ENCODE results near the gene SORL1.

Gene SORL1

DNA sequence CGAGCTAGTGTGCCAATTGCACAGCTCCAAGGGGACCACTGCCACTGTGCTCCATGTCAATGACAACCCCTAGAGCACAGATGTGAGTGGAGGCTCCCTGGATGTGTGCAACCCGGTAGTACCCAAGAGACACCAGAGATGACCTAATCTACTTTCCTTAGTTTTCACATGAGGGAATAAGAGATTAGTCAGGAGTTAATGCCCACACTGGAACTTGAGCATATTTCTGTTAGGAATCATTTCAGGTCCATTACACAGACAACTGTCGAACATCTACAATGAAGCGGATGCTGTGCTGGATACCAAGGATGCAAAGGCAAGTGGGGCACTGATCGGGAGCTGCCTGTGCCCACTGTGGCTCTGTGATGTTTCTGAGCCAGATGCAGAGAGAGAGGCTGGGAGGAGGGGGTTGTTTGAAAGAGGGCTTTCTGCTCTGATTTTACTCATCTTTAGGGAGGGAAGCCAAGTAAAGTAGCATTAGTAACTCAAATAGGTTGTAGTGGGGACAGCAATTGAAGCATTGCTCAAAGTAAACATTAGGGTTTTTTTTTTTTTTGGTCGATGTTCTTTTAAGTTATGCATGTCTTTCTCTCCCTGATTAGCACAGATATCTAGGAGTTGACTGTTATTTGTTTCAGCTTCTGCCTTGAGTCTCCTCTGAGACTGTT lies 83.1 kb downstream of the SORL1 start:
- DNase-seq (ENCODE audit: low spot score), result no peak

DNA sequence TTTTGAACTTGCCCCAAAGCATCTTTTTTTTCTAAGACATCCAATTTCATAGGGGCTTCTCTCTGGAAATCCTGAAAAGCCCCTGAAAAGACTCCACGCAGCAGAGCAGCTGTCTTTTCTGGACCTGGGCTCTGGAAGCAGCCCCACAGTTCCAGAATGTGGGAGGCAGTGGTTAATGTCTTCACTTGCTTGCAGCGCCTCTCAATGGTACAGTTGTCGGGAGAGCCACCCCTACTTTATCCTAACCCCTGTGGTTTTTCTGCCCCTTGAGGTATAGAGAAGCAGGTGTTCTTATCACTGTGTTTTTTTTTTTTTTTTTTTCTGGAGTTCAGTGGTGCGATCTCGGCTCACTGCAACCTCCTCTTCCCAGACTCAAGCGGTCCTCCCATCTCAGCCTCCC lies 84.0 kb downstream of the SORL1 start:
- no peak for DNase-seq (ENCODE audit: low spot score)

DNA sequence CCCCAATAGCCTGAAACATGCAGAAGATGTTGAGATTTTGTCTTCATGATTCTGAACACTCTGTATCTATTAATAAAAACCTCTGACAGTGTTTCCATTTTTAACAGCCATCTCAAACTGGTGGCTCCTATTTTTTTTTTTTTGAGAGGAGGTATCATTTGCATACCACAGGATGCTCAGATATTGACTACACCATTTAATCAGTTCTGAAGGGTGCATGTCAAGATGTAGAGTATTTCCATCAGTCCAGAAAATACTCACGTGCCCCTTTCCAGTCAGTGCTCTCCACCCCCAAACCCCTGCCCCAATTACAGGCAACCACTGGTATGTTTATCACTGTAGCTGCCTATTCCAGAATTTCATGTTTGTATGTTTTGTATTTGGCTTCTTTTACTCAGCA lies 85.9 kb downstream of the SORL1 start:
- DNase-seq (ENCODE audit: low spot score), result no peak

DNA sequence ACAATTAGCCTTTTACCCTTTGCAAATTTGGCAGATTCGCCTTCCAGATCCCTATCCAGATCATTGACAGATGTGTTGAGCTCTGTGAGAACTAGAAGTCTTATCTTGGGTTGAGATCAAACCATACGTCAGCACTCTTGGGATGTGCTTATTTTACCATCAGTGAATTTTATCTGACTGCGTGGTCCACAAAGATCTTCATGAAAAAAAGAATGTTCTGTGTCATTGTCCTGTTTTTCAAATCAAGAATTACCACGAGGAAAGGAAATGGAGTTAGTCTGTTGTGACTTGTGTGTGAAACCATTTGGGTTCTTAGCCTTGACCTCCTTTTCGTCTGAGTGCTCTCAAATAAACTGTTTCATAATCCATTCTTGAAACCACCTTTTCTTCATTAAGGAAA lies 86.9 kb downstream of the SORL1 start:
- DNase-seq (ENCODE audit: low spot score), result no peak

DNA sequence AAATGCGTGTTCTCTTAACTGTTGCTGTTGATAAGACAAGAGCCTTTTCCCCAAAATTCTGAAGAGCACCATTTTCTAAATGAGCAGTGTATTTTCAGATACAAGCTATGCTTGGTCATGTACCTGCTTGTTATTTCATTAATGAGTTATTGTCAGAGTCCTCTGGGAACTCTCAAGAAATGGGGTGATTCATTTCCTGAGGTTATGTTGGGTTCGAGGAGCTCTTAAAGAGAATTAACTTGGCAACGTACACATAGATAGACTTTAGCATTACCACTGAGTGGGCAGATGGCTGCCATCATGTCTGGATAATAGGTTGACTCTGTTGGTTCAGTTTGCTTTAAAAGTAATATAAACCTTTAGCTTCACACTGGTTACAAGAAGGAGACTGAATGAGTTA lies 88.5 kb downstream of the SORL1 start:
- no peak for DNase-seq (ENCODE audit: low spot score)

DNA sequence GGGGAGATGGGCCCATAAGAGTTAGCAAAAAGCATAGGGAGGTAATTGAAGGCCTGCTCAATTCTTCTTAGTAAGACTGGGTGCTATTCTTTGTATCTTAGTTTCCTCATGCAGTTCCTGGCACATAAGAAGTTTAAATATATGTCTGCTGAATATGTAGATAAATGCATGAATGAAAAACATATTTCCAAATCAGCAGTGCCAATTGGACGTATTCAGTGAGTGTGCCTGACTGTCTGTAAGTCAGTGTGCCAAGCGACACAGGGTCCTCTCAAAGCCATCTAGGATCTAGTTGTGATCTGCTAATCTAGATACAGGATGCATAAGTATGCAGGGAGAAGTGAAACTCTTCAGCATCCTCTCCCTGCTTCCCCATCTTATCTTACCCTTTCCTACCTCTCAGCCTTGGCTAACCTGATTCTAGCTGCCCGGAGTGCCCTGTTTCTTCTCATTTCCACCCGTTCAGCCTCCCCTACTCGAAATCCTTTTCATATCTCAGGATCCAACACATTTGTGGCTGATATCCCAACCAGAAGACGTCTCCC lies 91.8 kb downstream of the SORL1 start:
- no peak for DNase-seq (ENCODE audit: low spot score)

DNA sequence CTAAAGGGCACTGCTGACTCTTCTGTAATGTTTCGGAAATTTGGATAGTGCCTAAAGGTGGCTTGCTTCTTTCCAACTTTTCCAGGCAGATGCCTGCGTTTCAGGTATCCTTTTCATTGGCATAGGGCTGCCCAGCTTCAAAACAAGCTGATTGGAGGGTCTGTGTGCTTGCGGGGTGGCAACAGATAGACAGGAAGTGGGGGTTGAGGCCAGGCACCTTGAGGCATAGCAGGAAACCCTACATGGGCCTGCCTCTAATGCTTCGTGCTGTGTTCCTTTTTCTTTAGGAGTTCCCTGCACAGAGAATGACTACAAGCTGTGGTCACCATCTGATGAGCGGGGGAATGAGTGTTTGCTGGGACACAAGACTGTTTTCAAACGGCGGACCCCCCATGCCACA lies 92.8 kb downstream of the SORL1 start:
- DNase-seq (ENCODE audit: low spot score), result no peak

DNA sequence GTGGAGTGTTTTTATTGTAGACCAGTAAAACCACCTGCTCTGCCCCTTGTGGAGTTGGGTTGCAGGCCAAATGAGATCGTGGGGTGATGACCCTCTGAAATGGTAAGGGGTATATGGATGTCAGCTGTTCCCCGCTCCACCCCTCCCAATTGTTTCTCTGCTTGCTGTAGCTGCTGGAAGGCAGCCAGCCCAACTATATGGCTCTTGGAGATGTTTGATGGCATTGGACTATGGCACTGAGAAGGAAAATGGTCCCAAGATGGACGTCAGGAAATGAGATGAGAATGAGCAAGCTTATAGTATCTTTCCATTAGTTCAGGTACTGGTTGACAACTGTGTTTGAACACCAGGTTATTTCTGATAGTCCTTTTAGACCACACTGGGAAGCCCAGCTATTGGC lies 95.5 kb downstream of the SORL1 start:
- no peak for DNase-seq (ENCODE audit: low spot score)

DNA sequence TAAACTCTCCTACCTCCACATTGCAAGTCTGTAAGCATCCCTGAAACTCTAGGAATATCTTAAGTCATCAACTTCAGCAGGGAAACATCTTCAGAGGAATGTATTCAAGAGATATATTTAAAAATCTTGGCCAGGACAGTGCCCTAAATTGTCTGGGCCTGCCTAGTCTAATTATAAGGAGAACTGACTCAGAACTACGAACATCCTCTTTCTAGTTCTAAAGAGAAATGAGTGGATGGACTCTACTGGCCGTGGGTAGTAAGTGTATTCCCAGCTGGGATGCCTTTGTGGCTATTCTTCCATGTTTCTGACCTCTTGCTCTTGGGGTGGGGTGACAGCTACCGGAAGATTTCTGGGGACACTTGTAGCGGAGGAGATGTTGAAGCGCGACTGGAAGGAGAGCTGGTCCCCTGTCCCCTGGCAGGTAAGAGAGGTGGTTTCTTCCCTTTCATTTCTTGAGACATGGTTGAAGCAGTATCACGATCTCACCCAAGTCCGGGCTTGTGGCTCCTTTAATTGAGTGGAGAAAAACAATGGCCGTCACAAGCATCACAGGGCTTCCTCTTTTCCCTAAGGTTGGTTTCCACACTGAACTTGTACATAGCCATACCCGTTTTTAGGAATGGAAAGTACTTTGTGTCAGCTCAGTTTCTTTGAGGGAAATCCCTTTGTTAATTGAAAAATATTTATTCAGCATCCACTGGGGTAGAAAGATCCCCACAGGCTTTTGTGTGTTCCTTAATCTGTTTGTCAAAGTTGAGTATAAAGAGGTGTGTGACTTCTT lies 98.3 kb downstream of the SORL1 start:
- no peak for DNase-seq (ENCODE audit: low spot score)

DNA sequence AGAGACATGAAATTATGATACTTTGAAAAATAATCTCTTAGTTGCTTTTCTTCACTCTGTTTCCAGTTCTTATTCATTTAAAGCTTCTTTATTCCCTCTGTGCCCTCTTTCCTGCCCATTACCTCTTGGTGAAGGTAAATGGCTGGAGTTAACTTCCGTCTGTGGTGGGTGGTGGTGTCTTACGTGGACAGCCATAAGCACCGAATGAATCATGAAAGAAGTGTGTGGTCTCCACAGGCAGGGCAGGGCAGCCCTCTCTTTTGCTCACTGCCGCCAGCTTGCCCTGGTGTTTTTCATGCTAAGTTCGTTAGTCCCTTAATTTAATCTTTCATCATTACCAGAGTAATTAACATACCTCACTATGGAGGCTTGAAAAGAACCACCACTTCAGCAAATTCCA lies 99.3 kb downstream of the SORL1 start:
- no peak for DNase-seq (ENCODE audit: low spot score)

DNA sequence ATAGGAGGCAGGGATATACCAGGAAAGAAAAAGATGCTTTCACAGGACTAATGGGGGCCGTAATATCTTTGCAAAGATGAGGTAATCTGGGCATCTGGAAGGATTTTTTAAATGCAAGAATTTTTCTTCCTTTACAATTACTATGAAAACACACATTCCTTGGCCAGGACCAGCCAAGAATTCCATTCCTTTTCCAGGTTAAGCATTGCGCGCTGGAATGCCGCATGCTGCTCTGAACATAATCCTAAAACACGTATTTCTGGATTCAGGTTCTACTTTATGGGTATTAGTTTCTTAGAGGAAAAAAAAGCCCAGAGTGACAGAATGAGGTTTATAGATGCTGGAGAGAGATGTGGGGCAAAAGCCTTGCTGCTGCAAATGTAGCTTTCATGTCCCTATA lies 100.0 kb downstream of the SORL1 start:
- no peak for DNase-seq (ENCODE audit: low spot score)

DNA sequence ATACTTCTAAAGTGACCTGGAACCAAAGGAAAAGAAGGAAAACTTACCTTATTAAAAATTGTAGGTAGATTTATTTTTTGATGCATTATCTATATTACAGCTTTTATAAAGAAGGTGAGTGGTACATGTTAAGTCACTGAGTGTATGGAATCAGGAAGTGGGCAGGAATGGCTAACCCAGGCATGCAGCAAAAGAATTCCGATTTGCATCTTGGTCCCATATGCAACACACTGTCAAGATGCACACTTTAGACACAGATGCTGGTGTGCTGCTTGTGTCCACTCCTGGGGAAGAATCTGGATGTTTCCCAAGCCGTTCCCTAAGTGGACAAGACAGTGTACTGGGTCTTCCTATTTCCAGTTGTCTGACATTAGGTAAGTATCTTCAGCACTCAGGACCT lies 100.5 kb downstream of the SORL1 start:
- no peak for DNase-seq (ENCODE audit: low spot score)

DNA sequence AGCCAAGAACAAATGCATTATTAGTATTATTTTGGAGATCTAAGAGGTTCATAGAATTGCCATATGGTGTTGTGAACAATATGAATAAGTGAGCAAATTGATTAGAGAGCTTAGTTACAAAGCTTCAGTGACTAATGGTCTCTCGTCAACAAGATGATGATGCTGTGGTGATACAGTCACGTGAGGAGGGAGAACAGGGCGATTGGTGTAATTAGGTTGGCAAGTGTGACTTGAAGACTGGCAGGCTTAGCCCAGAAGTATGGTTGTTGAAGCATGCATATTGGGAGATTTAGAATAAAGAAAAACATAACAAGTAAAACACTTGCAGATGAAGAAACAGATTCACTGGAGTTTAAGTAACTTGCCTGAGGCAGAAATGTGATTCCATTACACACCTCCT lies 101.3 kb downstream of the SORL1 start:
- DNase-seq (ENCODE audit: low spot score), result no peak

DNA sequence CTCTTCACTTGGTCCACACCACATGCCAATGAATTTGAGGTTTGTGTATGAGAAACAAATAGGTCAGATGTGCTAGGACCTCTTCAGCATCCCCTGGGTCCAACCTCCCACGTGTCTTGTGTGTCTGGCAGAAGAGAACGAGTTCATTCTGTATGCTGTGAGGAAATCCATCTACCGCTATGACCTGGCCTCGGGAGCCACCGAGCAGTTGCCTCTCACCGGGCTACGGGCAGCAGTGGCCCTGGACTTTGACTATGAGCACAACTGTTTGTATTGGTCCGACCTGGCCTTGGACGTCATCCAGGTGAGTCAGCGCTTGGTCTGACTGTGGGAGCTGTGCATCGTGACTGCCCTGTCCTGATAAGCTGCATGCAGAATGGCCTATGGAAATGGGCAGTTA lies 101.7 kb downstream of the SORL1 start:
- no peak for DNase-seq (ENCODE audit: low spot score)

DNA sequence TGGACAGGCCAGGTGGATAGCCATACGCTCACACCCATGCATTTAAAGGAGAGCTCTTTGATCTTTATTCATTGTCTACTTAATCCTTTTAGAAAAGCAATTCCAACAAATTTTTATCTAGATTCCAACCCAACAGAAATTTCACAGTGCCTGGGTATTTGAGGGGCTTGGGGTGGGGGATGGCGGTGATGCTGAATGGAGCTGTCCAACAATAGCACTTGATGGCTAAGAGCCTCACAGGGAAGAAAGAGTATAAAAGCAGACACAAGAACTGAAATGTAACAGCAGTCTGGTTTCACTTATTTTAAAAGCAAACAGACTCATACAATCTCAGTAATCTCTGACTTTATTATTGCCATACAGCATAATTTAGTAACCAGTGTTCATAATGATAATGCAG lies 102.4 kb downstream of the SORL1 start:
- DNase-seq (ENCODE audit: low spot score), result no peak

DNA sequence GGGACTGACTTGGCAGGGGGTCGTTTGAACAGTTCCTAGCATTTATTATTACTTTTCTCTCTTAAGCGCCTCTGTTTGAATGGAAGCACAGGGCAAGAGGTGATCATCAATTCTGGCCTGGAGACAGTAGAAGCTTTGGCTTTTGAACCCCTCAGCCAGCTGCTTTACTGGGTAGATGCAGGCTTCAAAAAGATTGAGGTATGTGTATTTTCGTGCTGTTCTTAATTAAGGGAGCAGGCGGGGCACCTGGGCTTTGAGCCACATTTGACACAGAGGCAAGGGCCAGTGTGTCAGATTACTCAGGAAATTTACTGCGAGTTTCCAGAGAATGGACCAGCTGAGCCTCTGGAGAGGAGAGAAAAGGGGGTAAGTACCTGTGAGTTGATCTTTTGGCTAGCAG lies 103.0 kb downstream of the SORL1 start:
- no peak for DNase-seq (ENCODE audit: low spot score)

DNA sequence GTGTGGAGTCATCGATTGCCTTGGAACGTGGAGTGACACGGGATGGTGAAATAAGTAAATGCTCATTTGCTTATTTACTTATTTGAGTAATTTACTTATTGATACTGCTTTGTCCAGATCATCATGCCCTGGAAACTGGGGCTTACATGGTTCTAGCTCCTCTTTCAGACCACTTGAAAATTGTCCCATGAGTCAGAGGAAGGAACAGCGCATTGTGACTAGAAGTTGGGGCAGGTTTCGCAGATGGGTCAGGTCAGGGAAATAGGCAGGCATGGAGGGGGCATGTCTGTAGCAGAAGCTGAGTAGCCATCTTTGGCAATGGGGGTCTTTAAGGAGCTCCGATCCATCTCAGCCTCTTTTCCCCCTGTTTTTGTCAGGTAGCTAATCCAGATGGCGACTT lies 104.8 kb downstream of the SORL1 start:
- DNase-seq (ENCODE audit: low spot score), result no peak

DNA sequence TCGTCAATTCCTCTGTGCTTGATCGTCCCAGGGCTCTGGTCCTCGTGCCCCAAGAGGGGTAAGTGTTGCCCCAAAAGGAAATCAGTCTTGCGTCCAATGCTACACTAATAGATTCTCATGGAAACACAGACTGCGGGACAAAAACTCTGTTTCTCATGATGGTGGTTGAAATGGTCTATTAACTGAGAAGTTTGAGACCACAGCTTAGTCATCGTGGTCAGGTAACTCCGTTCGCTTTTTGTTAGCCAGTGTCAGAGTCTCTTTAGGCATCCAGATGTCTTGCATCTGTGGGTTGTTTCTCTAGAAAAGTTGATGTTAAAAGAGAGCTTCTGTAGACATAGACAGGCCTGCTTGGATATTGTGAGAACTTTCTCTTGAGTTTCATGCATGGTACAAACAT lies 105.2 kb downstream of the SORL1 start:
- DNase-seq (ENCODE audit: low spot score), result no peak

DNA sequence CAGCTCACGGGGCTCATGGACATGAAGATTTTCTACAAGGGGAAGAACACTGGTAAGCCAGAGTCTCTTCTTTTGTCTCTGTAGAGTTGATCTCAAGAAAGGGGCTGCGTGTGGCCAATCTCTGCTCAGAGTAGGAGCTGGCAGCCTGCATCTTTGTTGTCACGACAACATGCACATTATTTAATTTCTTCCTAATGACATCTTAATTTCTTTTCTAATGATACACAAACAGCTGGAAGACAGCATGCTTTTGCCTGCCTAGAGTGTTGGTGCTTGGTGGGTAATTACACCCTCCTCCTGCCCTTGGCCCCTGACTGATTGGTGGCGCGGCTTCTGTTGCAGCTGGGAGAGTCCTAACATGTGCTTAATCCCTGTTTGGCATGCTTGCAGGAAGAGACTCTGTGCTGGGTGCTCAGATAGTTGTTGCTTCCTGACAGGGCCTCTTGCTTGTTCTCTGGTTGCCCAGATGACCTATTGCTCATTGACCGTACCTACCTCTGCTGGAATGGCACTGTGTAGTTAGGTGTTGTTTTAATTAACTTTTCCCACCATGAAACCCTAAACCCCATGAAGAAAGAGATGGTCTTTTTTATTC lies 107.6 kb downstream of the SORL1 start:
- no peak for DNase-seq (ENCODE audit: low spot score)

DNA sequence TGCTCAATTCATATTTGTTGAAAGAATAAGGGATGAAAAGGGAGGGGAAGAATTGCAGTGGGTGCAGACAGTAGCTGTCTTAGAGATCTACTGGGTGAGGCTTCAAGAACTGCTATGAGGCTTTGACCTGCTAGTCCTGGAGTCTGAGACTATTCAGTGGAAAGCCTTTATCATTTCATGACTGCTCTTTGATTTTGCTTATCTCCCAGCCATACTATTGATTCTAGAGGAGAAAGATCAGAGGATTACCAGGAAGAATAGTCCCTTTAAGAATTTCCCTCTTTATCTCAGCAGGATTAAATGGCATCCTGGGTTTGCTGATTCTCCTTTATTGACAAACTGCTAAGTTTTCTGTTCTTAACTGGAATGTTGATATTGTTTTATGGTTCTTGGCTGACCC lies 108.1 kb downstream of the SORL1 start:
- DNase-seq (ENCODE audit: low spot score), result no peak

DNA sequence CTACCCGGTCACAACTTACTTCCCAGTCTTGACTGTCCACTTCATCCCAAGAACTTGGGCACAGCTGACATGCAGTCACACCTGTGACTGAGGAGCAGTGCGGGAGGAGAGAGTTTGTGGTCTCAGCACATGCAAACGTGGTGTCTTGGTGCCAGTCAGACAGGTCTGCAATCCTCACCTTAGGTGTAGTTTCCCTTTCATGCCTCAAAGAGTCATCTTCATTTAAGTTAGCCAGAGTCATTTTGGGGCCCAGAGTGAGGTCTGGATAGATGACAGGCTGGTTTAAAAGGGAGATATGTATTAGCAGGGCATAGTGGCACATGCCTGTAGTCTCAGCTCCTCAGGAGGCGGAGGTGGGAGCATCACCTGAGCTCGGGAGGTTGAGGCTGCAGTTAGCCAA lies 109.1 kb downstream of the SORL1 start:
- DNase-seq (ENCODE audit: low spot score), result no peak

DNA sequence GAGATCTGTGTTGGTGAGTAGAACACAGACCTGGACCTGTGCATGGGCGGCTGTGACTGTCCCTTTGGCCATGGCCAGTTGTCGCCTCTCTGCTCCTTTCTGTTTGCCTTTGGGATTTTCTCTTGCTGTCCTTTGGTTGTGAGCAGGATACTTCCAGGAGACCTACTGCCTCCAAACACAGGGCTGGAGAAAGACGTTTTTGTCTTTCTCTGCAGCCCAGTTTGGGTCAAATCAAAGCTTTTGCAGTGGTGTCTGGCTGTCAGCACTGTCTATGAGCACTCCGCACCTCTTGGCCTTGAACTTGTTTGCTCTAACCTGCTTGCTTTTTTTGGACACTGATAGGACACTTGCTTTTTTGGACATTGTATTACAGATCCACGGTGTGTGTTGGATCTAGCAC lies 109.6 kb downstream of the SORL1 start:
- DNase-seq (ENCODE audit: low spot score), result no peak

DNA sequence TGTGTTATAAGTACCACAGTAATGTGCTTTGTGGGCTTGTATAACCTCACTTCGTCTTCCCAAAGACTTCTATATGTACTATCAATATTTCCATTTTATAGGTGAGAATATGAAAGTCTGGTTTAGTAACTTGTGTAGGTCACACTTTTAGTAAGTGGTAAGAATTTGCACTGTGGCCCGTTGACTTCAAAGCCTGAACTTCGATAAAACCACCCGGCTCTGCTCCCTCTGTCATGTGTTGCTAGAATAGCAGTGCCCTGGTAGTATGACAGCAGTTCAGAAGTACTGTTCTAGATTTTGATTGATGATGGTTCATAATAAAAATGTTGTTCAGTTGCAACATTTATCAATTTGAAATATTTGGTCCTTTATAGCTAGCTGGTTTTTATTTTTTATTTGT lies 110.9 kb downstream of the SORL1 start:
- DNase-seq (ENCODE audit: low spot score), result no peak
